NOMO-1 treated with dmso at 0.1 percent for 144 hours (cell line): Measurements from ENCODE around the gene TXNDC12.
A peak's percentile ranks its signal among the peaks of the same experiment; 100 is the strongest.
"Not testable (repeated sequence)": the region's sequence is repeated elsewhere in the genome, so short reads cannot be mapped to it uniquely, and the experiment has no call there.

Experiments
- DNase-seq: peaks from one replicate; lab custom pipeline; 2025; ENCODE audit not compliant: unreplicated experiment; lab: John Stamatoyannopoulos, UW

TXNDC12 gene

GRCh38 chr1:52055066-52055865, at the start of gene TXNDC12:
TSS of gene TXNDC12 (minus strand) at chr1:52055191. CDS start at chr1:52055096, 95 bp downstream.
- DNase-seq: peak; percentile 90

GRCh38 chr1:52102336-52103013, 47.5 kb upstream of the TXNDC12 start:
- DNase-seq: no peak

GRCh38 chr1:52098139-52098871, 43.3 kb upstream of the TXNDC12 start:
- DNase-seq: no peak

- DNase-seq: no peak
Measured at GRCh38 chr1:52096216-52096615, 41.2 kb upstream of the TXNDC12 start.

GRCh38 chr1:52094300-52094699, 39.3 kb upstream of the TXNDC12 start:
- DNase-seq: not testable (repeated sequence)

GRCh38 chr1:52087892-52088291, 32.9 kb upstream of the TXNDC12 start:
- DNase-seq: not testable (repeated sequence)

GRCh38 chr1:52080014-52080415, 25.0 kb upstream of the TXNDC12 start:
- no peak for DNase-seq

- not testable (repeated sequence) for DNase-seq
Measured at GRCh38 chr1:52077277-52077676, 22.3 kb upstream of the TXNDC12 start.

GRCh38 chr1:52072291-52072690, 17.3 kb upstream of the TXNDC12 start:
- no peak for DNase-seq

GRCh38 chr1:52070704-52071103, 15.7 kb upstream of the TXNDC12 start:
- DNase-seq: no peak

- no peak for DNase-seq
Measured at GRCh38 chr1:52063192-52063591, 8.2 kb upstream of the TXNDC12 start.

- no peak for DNase-seq
Measured at GRCh38 chr1:52060822-52061221, 5.8 kb upstream of the TXNDC12 start.

- DNase-seq: no peak
Measured at GRCh38 chr1:52059888-52060287, 4.9 kb upstream of the TXNDC12 start.

GRCh38 chr1:52059321-52059720, 4.3 kb upstream of the TXNDC12 start:
- no peak for DNase-seq

GRCh38 chr1:52057876-52058415, 3.0 kb upstream of the TXNDC12 start:
- DNase-seq: no peak

- no peak for DNase-seq
Measured at GRCh38 chr1:52057255-52057654, 2.3 kb upstream of the TXNDC12 start.

GRCh38 chr1:52056937-52057231, 1.9 kb upstream of the TXNDC12 start:
- DNase-seq: no peak

GRCh38 chr1:52056163-52056936, 1.4 kb upstream of the TXNDC12 start, which contains the start of gene BTF3L4:
TSS of gene BTF3L4 (plus strand) at chr1:52056295. CDS start at chr1:52059848, 3,553 bp downstream.
- peak; percentile 97 for DNase-seq

- no peak for DNase-seq
Measured at GRCh38 chr1:52055866-52056162, 823 bp upstream of the TXNDC12 start.

- DNase-seq: no peak
Measured at GRCh38 chr1:52054496-52055065, 410 bp downstream of the TXNDC12 start.

- no peak for DNase-seq
Measured at GRCh38 chr1:52053862-52054261, 1.1 kb downstream of the TXNDC12 start.
